HepG2 (cell line): ENCODE data around the gene NRBP1. TPM values are rescaled to one million over a fixed set of nuclear protein-coding genes. Genes with fewer than 3 reads are reported as not detected.

Experiments
- CREM ChIP-seq, 2 experiments: sonication (generic) in 1 of 2; formaldehyde crosslinking in 1 of 2; IDR thresholded peaks; 2 replicates each; pipeline versions ENCODE4 v1.4.0 to v1.6.1; 2016 to 2020; ENCODE audit warnings: antibody characterized with exemption in 1 of 2, mild to moderate bottlenecking in 1 of 2, missing genetic modification reagents in 1 of 2
- EZH2 ChIP-seq: conservative IDR thresholded peaks from 2 replicates; pipeline ENCODE4 v1.6.1; 2012; ENCODE audit warnings: mild to moderate bottlenecking, low read depth, low read length, moderate library complexity
- KLF9 ChIP-seq: IDR thresholded peaks from 2 replicates; pipeline ENCODE4 v1.6.1; 2016; ENCODE audit warnings: low read depth
- MAFK ChIP-seq, 2 experiments: IDR thresholded peaks in 1 of 2; conservative IDR thresholded peaks in 1 of 2; 2 replicates each; pipeline ENCODE4 v1.6.1; 2011; ENCODE audit warnings: improper control_type of control experiment in 2 of 2, low read length in 2 of 2
- SMYD3 ChIP-seq: sonication (generic); formaldehyde crosslinking; IDR thresholded peaks from 2 replicates; pipeline ENCODE4 v1.8.1; 2023; ENCODE audit warnings: mild to moderate bottlenecking, missing genetic modification reagents
- polyA plus RNA-seq, 8 experiments: library from polyadenylated mRNA; depleted of rRNA in 3 of 8; stranded (reverse) in 7 of 8; unstranded in 1 of 8; fragments of >200 nt; fragmentation: Illumina TruSeq in 4 of 8; extraction: Trizol in 4 of 8; gene quantifications; 2 replicates each; pipeline versions ENCODE4 v1.2.1 to v1.2.3, GENCODE V29; 2011 to 2016; ENCODE audit warnings: low read depth in 4 of 8, missing spikeins in 1 of 8, mixed read lengths in 1 of 8; ENCODE audit not compliant: insufficient read depth in 1 of 8
- total RNA-seq, 5 experiments: library from RNA; depleted of rRNA; stranded (reverse); fragments of >200 nt; fragmentation: Illumina TruSeq; extraction: Trizol; gene quantifications; 2 replicates each; pipeline ENCODE4 v1.2.3, GENCODE V29; 2016; ENCODE audit warnings: low read depth in 1 of 5
- TF ChIP-seq, protein P1 (sequence below): sonication (generic); formaldehyde crosslinking; IDR thresholded peaks from 2 replicates; pipeline ENCODE4 v1.5.0; 2020; ENCODE audit warnings: mild to moderate bottlenecking, missing genetic modification reagents, borderline replicate concordance
- TF ChIP-seq, protein P2 (sequence below): sonication (generic); formaldehyde crosslinking; IDR thresholded peaks from 2 replicates; pipeline ENCODE4 v1.5.0; 2020; ENCODE audit warnings: mild to moderate bottlenecking, missing genetic modification reagents
- TF ChIP-seq, protein P3 (sequence below): sonication (generic); formaldehyde crosslinking; IDR thresholded peaks from 2 replicates; pipeline ENCODE4 v1.4.0; 2020; ENCODE audit warnings: missing genetic modification reagents, borderline replicate concordance

NRBP1 gene
- total and polyA plus RNA-seq, 2 of the 13 experiments (the other 11 are each of a cell fraction or from before 2014, with no cell fraction given) = 165 to 240 TPM

DNA sequence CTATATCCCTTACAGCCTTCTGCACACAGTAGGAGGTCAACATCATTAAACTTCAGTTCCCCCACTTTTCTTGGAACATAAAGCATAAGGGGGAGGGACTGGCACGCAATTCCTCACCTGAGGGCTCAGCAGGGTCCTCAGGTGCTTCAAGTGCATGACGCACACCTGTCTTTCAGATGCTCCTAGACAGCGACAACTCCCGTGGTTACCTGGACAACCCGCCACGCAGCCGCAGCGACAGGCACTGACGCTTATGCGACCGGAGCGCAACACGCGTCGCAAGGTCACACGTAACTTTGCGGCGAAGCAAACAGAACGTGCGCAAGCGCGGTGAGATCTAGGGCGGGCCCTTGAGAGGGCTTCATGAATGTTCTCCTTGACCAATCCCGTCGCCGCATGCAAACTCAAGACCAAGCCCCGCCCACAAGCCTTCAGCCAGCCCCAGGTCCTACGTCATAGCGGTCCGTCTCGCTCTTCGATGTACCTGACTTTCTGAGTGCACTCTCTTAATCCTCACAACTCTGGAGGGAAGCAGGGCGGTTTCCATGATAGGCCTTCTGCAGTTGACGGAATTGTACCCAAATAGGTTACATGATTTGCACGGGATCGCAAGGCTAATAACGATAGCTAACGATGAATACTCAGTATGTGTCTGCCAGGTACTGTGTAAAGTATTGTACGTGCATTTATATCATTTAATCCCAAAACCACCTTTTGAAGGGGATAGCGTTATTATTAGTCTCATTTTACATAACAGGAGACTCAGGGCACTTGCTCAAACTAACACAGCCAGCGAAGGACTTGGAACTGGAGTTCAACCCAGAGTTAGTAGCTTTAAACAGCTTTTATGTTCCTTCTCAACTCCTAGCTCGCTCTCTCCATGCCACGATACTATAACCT is 61.3 kb downstream of the NRBP1 start, which contains the start of gene IFT172 (continued):
- TF ChIP-seq, protein P1, sequence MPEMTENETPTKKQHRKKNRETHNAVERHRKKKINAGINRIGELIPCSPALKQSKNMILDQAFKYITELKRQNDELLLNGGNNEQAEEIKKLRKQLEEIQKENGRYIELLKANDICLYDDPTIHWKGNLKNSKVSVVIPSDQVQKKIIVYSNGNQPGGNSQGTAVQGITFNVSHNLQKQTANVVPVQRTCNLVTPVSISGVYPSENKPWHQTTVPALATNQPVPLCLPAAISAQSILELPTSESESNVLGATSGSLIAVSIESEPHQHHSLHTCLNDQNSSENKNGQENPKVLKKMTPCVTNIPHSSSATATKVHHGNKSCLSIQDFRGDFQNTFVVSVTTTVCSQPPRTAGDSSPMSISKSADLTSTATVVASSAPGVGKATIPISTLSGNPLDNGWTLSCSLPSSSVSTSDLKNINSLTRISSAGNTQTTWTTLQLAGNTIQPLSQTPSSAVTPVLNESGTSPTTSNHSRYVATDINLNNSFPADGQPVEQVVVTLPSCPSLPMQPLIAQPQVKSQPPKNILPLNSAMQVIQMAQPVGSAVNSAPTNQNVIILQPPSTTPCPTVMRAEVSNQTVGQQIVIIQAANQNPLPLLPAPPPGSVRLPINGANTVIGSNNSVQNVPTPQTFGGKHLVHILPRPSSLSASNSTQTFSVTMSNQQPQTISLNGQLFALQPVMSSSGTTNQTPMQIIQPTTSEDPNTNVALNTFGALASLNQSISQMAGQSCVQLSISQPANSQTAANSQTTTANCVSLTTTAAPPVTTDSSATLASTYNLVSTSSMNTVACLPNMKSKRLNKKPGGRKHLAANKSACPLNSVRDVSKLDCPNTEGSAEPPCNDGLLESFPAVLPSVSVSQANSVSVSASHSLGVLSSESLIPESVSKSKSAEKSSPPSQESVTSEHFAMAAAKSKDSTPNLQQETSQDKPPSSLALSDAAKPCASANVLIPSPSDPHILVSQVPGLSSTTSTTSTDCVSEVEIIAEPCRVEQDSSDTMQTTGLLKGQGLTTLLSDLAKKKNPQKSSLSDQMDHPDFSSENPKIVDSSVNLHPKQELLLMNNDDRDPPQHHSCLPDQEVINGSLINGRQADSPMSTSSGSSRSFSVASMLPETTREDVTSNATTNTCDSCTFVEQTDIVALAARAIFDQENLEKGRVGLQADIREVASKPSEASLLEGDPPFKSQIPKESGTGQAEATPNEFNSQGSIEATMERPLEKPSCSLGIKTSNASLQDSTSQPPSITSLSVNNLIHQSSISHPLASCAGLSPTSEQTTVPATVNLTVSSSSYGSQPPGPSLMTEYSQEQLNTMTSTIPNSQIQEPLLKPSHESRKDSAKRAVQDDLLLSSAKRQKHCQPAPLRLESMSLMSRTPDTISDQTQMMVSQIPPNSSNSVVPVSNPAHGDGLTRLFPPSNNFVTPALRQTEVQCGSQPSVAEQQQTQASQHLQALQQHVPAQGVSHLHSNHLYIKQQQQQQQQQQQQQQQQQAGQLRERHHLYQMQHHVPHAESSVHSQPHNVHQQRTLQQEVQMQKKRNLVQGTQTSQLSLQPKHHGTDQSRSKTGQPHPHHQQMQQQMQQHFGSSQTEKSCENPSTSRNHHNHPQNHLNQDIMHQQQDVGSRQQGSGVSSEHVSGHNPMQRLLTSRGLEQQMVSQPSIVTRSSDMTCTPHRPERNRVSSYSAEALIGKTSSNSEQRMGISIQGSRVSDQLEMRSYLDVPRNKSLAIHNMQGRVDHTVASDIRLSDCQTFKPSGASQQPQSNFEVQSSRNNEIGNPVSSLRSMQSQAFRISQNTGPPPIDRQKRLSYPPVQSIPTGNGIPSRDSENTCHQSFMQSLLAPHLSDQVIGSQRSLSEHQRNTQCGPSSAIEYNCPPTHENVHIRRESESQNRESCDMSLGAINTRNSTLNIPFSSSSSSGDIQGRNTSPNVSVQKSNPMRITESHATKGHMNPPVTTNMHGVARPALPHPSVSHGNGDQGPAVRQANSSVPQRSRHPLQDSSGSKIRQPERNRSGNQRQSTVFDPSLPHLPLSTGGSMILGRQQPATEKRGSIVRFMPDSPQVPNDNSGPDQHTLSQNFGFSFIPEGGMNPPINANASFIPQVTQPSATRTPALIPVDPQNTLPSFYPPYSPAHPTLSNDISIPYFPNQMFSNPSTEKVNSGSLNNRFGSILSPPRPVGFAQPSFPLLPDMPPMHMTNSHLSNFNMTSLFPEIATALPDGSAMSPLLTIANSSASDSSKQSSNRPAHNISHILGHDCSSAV (CRISPR knock-in tag) = peak; percentile 85; the same call in 1 of the 2 replicates
- TF ChIP-seq SMYD3 (CRISPR knock-in tag) (peak; percentile 87), CREM (IDR thresholded peaks at IDR 0.05) (peak; percentile 98), CREM (CRISPR knock-in tag; IDR thresholded peaks at IDR 0.05) (peak; percentile 79), EZH2 (no peak), KLF9 (CRISPR knock-in tag) (peak; percentile 71; the same call in 1 of the 2 replicates), MAFK (conservative IDR thresholded peaks at IDR 0.05 in 1 of 2, IDR thresholded peaks at IDR 0.05 in 1 of 2; ENCODE audit: low read length in 2 of 2) (no peak)
- TF ChIP-seq, protein P2, sequence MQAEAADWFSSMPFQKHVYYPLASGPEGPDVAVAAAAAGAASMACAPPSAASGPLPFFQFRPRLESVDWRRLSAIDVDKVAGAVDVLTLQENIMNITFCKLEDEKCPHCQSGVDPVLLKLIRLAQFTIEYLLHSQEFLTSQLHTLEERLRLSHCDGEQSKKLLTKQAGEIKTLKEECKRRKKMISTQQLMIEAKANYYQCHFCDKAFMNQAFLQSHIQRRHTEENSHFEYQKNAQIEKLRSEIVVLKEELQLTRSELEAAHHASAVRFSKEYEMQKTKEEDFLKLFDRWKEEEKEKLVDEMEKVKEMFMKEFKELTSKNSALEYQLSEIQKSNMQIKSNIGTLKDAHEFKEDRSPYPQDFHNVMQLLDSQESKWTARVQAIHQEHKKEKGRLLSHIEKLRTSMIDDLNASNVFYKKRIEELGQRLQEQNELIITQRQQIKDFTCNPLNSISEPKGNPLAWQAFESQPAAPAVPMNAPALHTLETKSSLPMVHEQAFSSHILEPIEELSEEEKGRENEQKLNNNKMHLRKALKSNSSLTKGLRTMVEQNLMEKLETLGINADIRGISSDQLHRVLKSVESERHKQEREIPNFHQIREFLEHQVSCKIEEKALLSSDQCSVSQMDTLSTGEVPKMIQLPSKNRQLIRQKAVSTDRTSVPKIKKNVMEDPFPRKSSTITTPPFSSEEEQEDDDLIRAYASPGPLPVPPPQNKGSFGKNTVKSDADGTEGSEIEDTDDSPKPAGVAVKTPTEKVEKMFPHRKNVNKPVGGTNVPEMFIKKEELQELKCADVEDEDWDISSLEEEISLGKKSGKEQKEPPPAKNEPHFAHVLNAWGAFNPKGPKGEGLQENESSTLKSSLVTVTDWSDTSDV (CRISPR knock-in tag) = no peak
- TF ChIP-seq, protein P3, sequence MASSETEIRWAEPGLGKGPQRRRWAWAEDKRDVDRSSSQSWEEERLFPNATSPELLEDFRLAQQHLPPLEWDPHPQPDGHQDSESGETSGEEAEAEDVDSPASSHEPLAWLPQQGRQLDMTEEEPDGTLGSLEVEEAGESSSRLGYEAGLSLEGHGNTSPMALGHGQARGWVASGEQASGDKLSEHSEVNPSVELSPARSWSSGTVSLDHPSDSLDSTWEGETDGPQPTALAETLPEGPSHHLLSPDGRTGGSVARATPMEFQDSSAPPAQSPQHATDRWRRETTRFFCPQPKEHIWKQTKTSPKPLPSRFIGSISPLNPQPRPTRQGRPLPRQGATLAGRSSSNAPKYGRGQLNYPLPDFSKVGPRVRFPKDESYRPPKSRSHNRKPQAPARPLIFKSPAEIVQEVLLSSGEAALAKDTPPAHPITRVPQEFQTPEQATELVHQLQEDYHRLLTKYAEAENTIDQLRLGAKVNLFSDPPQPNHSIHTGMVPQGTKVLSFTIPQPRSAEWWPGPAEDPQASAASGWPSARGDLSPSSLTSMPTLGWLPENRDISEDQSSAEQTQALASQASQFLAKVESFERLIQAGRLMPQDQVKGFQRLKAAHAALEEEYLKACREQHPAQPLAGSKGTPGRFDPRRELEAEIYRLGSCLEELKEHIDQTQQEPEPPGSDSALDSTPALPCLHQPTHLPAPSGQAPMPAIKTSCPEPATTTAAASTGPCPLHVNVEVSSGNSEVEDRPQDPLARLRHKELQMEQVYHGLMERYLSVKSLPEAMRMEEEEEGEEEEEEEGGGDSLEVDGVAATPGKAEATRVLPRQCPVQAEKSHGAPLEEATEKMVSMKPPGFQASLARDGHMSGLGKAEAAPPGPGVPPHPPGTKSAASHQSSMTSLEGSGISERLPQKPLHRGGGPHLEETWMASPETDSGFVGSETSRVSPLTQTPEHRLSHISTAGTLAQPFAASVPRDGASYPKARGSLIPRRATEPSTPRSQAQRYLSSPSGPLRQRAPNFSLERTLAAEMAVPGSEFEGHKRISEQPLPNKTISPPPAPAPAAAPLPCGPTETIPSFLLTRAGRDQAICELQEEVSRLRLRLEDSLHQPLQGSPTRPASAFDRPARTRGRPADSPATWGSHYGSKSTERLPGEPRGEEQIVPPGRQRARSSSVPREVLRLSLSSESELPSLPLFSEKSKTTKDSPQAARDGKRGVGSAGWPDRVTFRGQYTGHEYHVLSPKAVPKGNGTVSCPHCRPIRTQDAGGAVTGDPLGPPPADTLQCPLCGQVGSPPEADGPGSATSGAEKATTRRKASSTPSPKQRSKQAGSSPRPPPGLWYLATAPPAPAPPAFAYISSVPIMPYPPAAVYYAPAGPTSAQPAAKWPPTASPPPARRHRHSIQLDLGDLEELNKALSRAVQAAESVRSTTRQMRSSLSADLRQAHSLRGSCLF (CRISPR knock-in tag) = no peak
